ENCODE data around the gene CCDC149.

CCDC149 gene

GRCh38 chr4:24877868-24878635, 34.8 kb downstream of the CCDC149 start:
- no peak for DNase-seq

GRCh38 chr4:24876431-24876830, 36.4 kb downstream of the CCDC149 start:
- no peak for DNase-seq

GRCh38 chr4:24872720-24873119, 40.1 kb downstream of the CCDC149 start:
- DNase-seq, result no peak

- no peak for DNase-seq
Measured at GRCh38 chr4:24871210-24871609, 41.6 kb downstream of the CCDC149 start.

- no peak for DNase-seq
Measured at GRCh38 chr4:24867766-24868296, 45.0 kb downstream of the CCDC149 start.

GRCh38 chr4:24867251-24867650, 45.6 kb downstream of the CCDC149 start:
- no peak for DNase-seq

- DNase-seq, result no peak
Measured at GRCh38 chr4:24865401-24865800, 47.4 kb downstream of the CCDC149 start.

GRCh38 chr4:24863799-24864198, 49.0 kb downstream of the CCDC149 start:
- DNase-seq, result no peak

- no peak for DNase-seq
Measured at GRCh38 chr4:24862073-24862751, 50.6 kb downstream of the CCDC149 start.

GRCh38 chr4:24858550-24858949, 54.3 kb downstream of the CCDC149 start:
- no peak for DNase-seq

- no peak for DNase-seq
Measured at GRCh38 chr4:24858026-24858425, 54.8 kb downstream of the CCDC149 start.

GRCh38 chr4:24856586-24856985, 56.3 kb downstream of the CCDC149 start:
- DNase-seq, result no peak

GRCh38 chr4:24855741-24856140, 57.1 kb downstream of the CCDC149 start:
- DNase-seq, result no peak

GRCh38 chr4:24853142-24853541, 59.7 kb downstream of the CCDC149 start:
- no peak for DNase-seq

- no peak for DNase-seq
Measured at GRCh38 chr4:24850674-24851073, 62.2 kb downstream of the CCDC149 start.

- no peak for DNase-seq
Measured at GRCh38 chr4:24849756-24850155, 63.1 kb downstream of the CCDC149 start.

- no peak for DNase-seq
Measured at GRCh38 chr4:24849351-24849750, 63.5 kb downstream of the CCDC149 start.

GRCh38 chr4:24846716-24847115, 66.1 kb downstream of the CCDC149 start:
- DNase-seq, result no peak

- DNase-seq, result no peak
Measured at GRCh38 chr4:24845902-24846301, 66.9 kb downstream of the CCDC149 start.

- DNase-seq, result no peak
Measured at GRCh38 chr4:24845132-24845531, 67.7 kb downstream of the CCDC149 start.

- no peak for DNase-seq
Measured at GRCh38 chr4:24843096-24843495, 69.7 kb downstream of the CCDC149 start.

- no peak for DNase-seq
Measured at GRCh38 chr4:24842356-24842755, 70.5 kb downstream of the CCDC149 start.

- no peak for DNase-seq
Measured at GRCh38 chr4:24840826-24841543, 71.9 kb downstream of the CCDC149 start.

GRCh38 chr4:24840362-24840761, 72.5 kb downstream of the CCDC149 start:
- DNase-seq, result no peak
